CD14-positive monocyte (primary cell): ENCODE data around the gene LRRC28. TPM values are rescaled to one million over a fixed set of nuclear protein-coding genes. Genes with fewer than 3 reads are reported as not detected.

Experiments
- DNase-seq, 3 donors: peaks; one replicate each; pipeline ENCODE4 v3.0.0-alpha.2; 2011 to 2022
- H2AFZ ChIP-seq: 2 replicates; pipeline ENCODE4 v1.6.0; 2012; ENCODE audit warnings: mild to moderate bottlenecking, low read depth, low read length, inconsistent platforms; ENCODE audit not compliant: insufficient read depth, poor library complexity, severe bottlenecking
- H3K27ac ChIP-seq, 2 donors: 1 replicate in 1 of 2; 2 replicates in 1 of 2; pipeline ENCODE4 v1.5.1; 2012 to 2013; ENCODE audit warnings: low read length in 2 of 2, control low read depth in 1 of 2, inconsistent platforms in 1 of 2, low read depth in 1 of 2, mild to moderate bottlenecking in 1 of 2
- H3K27me3 ChIP-seq, 2 donors: one replicate each; pipeline versions ENCODE4 v1.6.0 to v1.6.1; 2011 to 2013; ENCODE audit warnings: low read length in 2 of 2; ENCODE audit not compliant: control insufficient read depth in 2 of 2, insufficient read depth in 2 of 2
- H3K36me3 ChIP-seq, 2 donors: replicated peaks in 1 of 2; 1 replicate in 1 of 2; 2 replicates in 1 of 2; pipeline versions ENCODE4 v1.5.1 to v1.6.1; 2012 to 2013; ENCODE audit warnings: low read length in 2 of 2, control low read depth in 1 of 2, inconsistent platforms in 1 of 2, mild to moderate bottlenecking in 1 of 2; ENCODE audit not compliant: insufficient read depth in 2 of 2, control insufficient read depth in 1 of 2
- H3K4me1 ChIP-seq, 2 donors: 1 replicate in 1 of 2; 2 replicates in 1 of 2; pipeline versions ENCODE4 v1.5.1 to v1.6.1; 2012 to 2013; ENCODE audit warnings: low read length in 2 of 2, control low read depth in 1 of 2, inconsistent platforms in 1 of 2, mild to moderate bottlenecking in 1 of 2, moderate library complexity in 1 of 2; ENCODE audit not compliant: insufficient read depth in 2 of 2, control insufficient read depth in 1 of 2
- H3K4me2 ChIP-seq: replicated peaks from 2 replicates; pipeline ENCODE3; 2012; ENCODE audit warnings: low read length, moderate library complexity, mild to moderate bottlenecking; ENCODE audit not compliant: poor library complexity, severe bottlenecking; ENCODE audit errors: extremely low read depth
- H3K4me3 ChIP-seq, 3 experiments: fragments of 200-600 bp in 1 of 3; sonication (generic) in 1 of 3; replicated peaks in 1 of 3; 1 replicate in 2 of 3; 2 replicates in 1 of 3; pipeline ENCODE4 v1.5.1; 2011 to 2013; ENCODE audit warnings: low read length in 3 of 3, mild to moderate bottlenecking in 3 of 3, control low read depth in 2 of 3, low read depth in 2 of 3, inconsistent platforms in 1 of 3, moderate library complexity in 1 of 3
- H3K79me2 ChIP-seq: 2 replicates; pipeline ENCODE4 v1.6.0; 2012; ENCODE audit warnings: mild to moderate bottlenecking, control low read depth, inconsistent platforms, low read length, moderate library complexity; ENCODE audit not compliant: insufficient read depth
- H3K9ac ChIP-seq: 2 replicates; pipeline ENCODE4 v1.6.0; 2017; ENCODE audit warnings: low read length, mild to moderate bottlenecking; ENCODE audit not compliant: insufficient read depth, poor library complexity, severe bottlenecking
- H3K9me3 ChIP-seq, 2 donors: replicated peaks in 1 of 2; 1 replicate in 1 of 2; 2 replicates in 1 of 2; pipeline versions ENCODE4 v1.5.1 to v1.6.1; 2012 to 2013; ENCODE audit warnings: low read length in 2 of 2, control low read depth in 1 of 2; ENCODE audit not compliant: control insufficient read depth in 1 of 2, insufficient read depth in 1 of 2
- H4K20me1 ChIP-seq: 2 replicates; pipeline ENCODE4 v1.6.0; 2012; ENCODE audit warnings: mild to moderate bottlenecking, low read length, control low read depth, moderate library complexity; ENCODE audit not compliant: insufficient read depth
- H3K27ac Mint-ChIP-seq, 7 donors: one replicate each; pipeline ENCODE4 v1.8.0; 2020; ENCODE audit warnings: mild to moderate bottlenecking in 7 of 7, mixed read lengths in 7 of 7, moderate library complexity in 6 of 7, inconsistent platforms in 2 of 7
- H3K27me3 Mint-ChIP-seq, 3 donors: one replicate each; pipeline ENCODE4 v1.8.0; 2021 to 2022; ENCODE audit warnings: low read depth in 3 of 3, mild to moderate bottlenecking in 3 of 3, mixed read lengths in 3 of 3, moderate library complexity in 3 of 3, inconsistent platforms in 1 of 3
- H3K36me3 Mint-ChIP-seq, 2 donors: one replicate each; pipeline ENCODE4 v1.8.0; 2020; ENCODE audit warnings: mixed read lengths in 2 of 2, inconsistent platforms in 1 of 2, mild to moderate bottlenecking in 1 of 2
- H3K4me1 Mint-ChIP-seq: one replicate; pipeline ENCODE4 v1.8.0; 2020; ENCODE audit warnings: mild to moderate bottlenecking, mixed read lengths
- H3K4me3 Mint-ChIP-seq, 2 donors: one replicate each; pipeline ENCODE4 v1.8.0; 2020; ENCODE audit warnings: mild to moderate bottlenecking in 2 of 2, mixed read lengths in 2 of 2, moderate library complexity in 1 of 2
- H3K9me3 Mint-ChIP-seq, 7 donors: one replicate each; pipeline ENCODE4 v1.8.0; 2020 to 2022; ENCODE audit warnings: mixed read lengths in 7 of 7, mild to moderate bottlenecking in 6 of 7, moderate library complexity in 6 of 7, inconsistent platforms in 2 of 7
- CTCF ChIP-seq: fragments of 200-600 bp; IDR thresholded peaks from one replicate; pipeline ENCODE4 v1.8.0; 2022; ENCODE audit warnings: antibody characterized with exemption, mild to moderate bottlenecking
- WGBS: methylation state at CpG from one replicate; pipeline ENCODE4 v1.1.5; 2013; ENCODE audit warnings: missing lambda C conversion rate; ENCODE audit not compliant: insufficient coverage; 5-methylcytosine and 5-hydroxymethylcytosine counted together
- intact Hi-C, 2 donors: fragments of 100-400 bp; cut with micrococcal nuclease; formaldehyde crosslinking; loops; one replicate each; pipeline versions ENCODE4 v1.15.0 to v1.15.1; 2023
- polyA plus RNA-seq, 3 donors: library from polyadenylated mRNA; depleted of rRNA in 1 of 3; unstranded in 2 of 3; stranded (reverse) in 1 of 3; fragments of 300-500 nt in 2 of 3; fragments of >200 nt in 1 of 3; fragmentation: Illumina TruSeq in 2 of 3; gene quantifications; 1 replicate in 2 of 3; 2 replicates in 1 of 3; pipeline ENCODE4 v1.2.3, GENCODE V29; 2012 to 2021

The LRRC28 gene
- polyA plus RNA-seq, 3 donors: 18.6 to 25.3 (median 19.8) TPM

- H3K4me3 Mint-ChIP-seq: no peak overlapping the region
- Histone ChIP-seq H3K9me3 (no peaks in the 10 kb centered on the region), H3K4me2 (no peak overlapping the region), H4K20me1 (no peaks in the 10 kb centered on the region), H3K36me3 (no peaks in the 10 kb centered on the region), H3K79me2 (no peaks in the 10 kb centered on the region), H3K4me1 (peaks cover 20% of the 10 kb centered on the region in 2 donors), H2AFZ (no peak overlapping the region), H3K9ac (no peak overlapping the region), H3K27ac (no peak overlapping the region), H3K27me3 (no peaks in the 10 kb centered on the region), H3K4me3 (no peak overlapping the region)
- H3K36me3 Mint-ChIP-seq: no peaks in the 10 kb centered on the region
- WGBS: 96% methylated on average over 13 of the region's 26 CpGs
- H3K9me3 Mint-ChIP-seq: peaks cover 0 to 2% (median 0%) of the 10 kb centered on the region in 7 donors
- peaks cover 20% of the 10 kb centered on the region for H3K4me1 Mint-ChIP-seq
- no peak for DNase-seq
- H3K27ac Mint-ChIP-seq: peak overlapping the region in 5 of 7 donors; percentile 79 to 92 (median 88)
- TF ChIP-seq CTCF: no peak
- peaks cover 0 to 6% (median 5%) of the 10 kb centered on the region in 3 donors for H3K27me3 Mint-ChIP-seq
- intact Hi-C loops: loop anchor here in 1 of 2 donors (5.0 to 10.0 kb wide), 2 partner anchors 138 to 206 kb away; partner anchors contain the start of gene MEF2A
Measured at GRCh38 chr15:99426431-99427105, 175.3 kb downstream of the LRRC28 start.

DNA sequence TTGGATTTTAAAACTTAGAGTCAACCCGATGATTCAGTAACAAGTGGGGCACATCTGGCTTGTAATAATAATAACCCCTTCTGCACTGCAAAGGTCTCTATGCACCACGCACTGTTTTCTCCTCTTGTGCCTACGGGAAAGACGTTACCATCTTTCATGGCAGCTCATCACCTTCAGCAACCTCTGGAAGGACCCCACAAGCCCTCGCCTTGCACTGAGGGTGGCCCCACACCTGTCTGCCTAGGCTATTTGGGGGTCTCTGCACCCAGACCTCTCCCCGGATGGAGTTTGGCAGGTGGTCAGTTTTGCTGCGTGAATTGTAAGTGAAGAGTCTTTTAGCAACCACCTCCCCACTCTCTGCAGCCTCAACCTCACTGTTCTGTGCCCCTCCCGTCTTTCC, 175.9 kb downstream of the LRRC28 start:
- no peak for TF ChIP-seq CTCF
- no peak overlapping the region for H3K4me2 ChIP-seq
- intact Hi-C loops: loop anchor here in 1 of 2 donors (5.0 to 10.0 kb wide), 2 partner anchors 138 to 205 kb away; partner anchors contain the start of gene MEF2A
- Mint-ChIP-seq H3K4me3 (peak overlapping the region in 1 of 2 donors; percentile 36), H3K9me3 (peaks cover 0 to 2% (median 0%) of the 10 kb centered on the region in 7 donors), H3K4me1 (peaks cover 20% of the 10 kb centered on the region), H3K36me3 (no peaks in the 10 kb centered on the region), H3K27me3 (peaks cover 0 to 9% (median 5%) of the 10 kb centered on the region in 3 donors), H3K27ac (no peak overlapping the region)
- H3K9me3 ChIP-seq: no peaks in the 10 kb centered on the region
- H2AFZ ChIP-seq: no peak overlapping the region
- H4K20me1 ChIP-seq: no peaks in the 10 kb centered on the region
- no peak overlapping the region for H3K27ac ChIP-seq
- H3K9ac ChIP-seq: no peak overlapping the region
- H3K79me2 ChIP-seq: no peaks in the 10 kb centered on the region
- H3K4me3 ChIP-seq: no peak overlapping the region
- H3K4me1 ChIP-seq: peaks cover 20% of the 10 kb centered on the region in 2 donors
- DNase-seq: no peak
- WGBS: 75% methylated on average over 1 of the region's 8 CpGs
- H3K36me3 ChIP-seq: no peaks in the 10 kb centered on the region
- H3K27me3 ChIP-seq: no peaks in the 10 kb centered on the region
